GM19099 (cell line): ENCODE results near the gene HEPHL1.
A peak's percentile ranks its signal among the peaks of the same experiment; 100 is the strongest.

Experiments
- POLR2A ChIP-seq: IDR thresholded peaks from 3 replicates; pipeline ENCODE4 v1.6.1; 2011; ENCODE audit warnings: low read depth; ENCODE audit not compliant: insufficient read length; ENCODE audit errors: extremely low read depth

The HEPHL1 gene

GRCh38 chr11:94104734-94105133, 83.6 kb downstream of the HEPHL1 start:
- TF ChIP-seq POLR2A: no peak

GRCh38 chr11:94106716-94107115, 85.6 kb downstream of the HEPHL1 start:
- no peak for TF ChIP-seq POLR2A

GRCh38 chr11:94107363-94107762, 86.2 kb downstream of the HEPHL1 start:
- TF ChIP-seq POLR2A: no peak

GRCh38 chr11:94111241-94111640, 90.1 kb downstream of the HEPHL1 start:
- no peak for TF ChIP-seq POLR2A

GRCh38 chr11:94111660-94112059, 90.5 kb downstream of the HEPHL1 start:
- TF ChIP-seq POLR2A: no peak

- TF ChIP-seq POLR2A: no peak
Observed at GRCh38 chr11:94112206-94112953, 91.2 kb downstream of the HEPHL1 start.

- TF ChIP-seq POLR2A: no peak
Observed at GRCh38 chr11:94117197-94117574, 96.0 kb downstream of the HEPHL1 start.

- TF ChIP-seq POLR2A: no peak
Observed at GRCh38 chr11:94117871-94118270, 96.7 kb downstream of the HEPHL1 start.

GRCh38 chr11:94120946-94121345, 99.8 kb downstream of the HEPHL1 start:
- TF ChIP-seq POLR2A: no peak

GRCh38 chr11:94125407-94126115, 104.4 kb downstream of the HEPHL1 start:
- no peak for TF ChIP-seq POLR2A

- TF ChIP-seq POLR2A: no peak
Observed at GRCh38 chr11:94127638-94128037, 106.5 kb downstream of the HEPHL1 start.

- TF ChIP-seq POLR2A: no peak
Observed at GRCh38 chr11:94128291-94128745, 107.2 kb downstream of the HEPHL1 start.

GRCh38 chr11:94128746-94129511, 107.8 kb downstream of the HEPHL1 start, which contains the start of gene PANX1:
Gene PANX1, plus strand, starts transcription at chr11:94128841. Its CDS starts 472 bp downstream, at chr11:94129313.
- peak; percentile 70 for TF ChIP-seq POLR2A

GRCh38 chr11:94129512-94130297, 108.6 kb downstream of the HEPHL1 start:
- TF ChIP-seq POLR2A: no peak
